Measurements from ENCODE around the gene ISCA2. TPM values are rescaled to one million over a fixed set of nuclear protein-coding genes. Genes with fewer than 3 reads are reported as not detected.
"Not testable (repeated sequence)": the region's sequence is repeated elsewhere in the genome, so short reads cannot be mapped to it uniquely, and the experiment has no call there.

ISCA2 gene, protein sequence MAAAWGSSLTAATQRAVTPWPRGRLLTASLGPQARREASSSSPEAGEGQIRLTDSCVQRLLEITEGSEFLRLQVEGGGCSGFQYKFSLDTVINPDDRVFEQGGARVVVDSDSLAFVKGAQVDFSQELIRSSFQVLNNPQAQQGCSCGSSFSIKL
- 10.7 and 11.1 TPM in 2 replicates for total RNA-seq

DNA sequence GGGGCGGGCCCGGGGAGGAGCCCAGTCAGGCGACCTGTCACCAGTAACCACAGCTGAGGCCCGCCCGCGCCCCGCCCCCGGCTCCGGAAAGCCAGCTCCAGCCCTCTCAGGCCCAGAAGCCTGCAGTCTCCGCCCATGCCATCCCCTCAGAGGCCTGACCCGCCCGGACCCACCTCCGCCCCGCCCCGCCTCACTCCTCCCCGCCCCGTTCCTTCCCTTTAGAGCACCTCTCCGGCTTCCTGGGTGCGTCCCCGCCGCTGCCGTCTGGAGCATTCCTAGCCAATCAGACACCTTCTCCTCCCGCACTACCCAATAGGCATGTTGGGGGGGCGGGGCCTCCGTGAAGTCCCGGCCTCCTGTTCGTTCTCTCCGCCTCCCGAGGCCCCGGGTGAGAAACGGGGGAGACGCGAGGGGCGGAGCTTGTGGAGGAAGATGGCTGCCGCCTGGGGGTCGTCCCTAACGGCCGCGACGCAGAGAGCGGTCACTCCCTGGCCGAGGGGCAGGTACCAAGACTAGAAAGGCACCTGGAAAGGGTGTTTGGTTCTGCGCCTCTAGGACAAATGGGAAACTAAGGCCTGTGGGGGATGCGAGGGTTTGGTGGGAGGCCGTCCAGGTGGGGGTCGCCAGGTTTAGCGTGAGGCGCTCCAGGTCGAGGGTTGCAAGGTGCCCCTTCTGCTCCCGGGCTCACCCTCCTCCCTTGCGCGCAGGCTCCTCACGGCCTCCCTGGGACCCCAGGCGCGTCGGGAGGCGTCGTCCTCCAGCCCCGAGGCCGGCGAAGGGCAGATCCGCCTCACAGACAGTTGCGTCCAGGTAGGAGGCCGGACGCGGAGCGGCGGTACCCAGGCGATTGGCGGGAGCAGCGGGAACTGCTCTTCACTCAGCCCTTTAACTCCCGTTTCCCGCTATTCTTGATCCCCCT, at the start of gene ISCA2:
Gene ISCA2, plus strand, starts transcription at position 423 of the 919 bp plus-strand sequence. Its CDS starts 10 bp downstream, at position 433.
- DNase-seq (ENCODE audit: extremely low read depth, low read depth, low spot score): peak; percentile 60

DNA sequence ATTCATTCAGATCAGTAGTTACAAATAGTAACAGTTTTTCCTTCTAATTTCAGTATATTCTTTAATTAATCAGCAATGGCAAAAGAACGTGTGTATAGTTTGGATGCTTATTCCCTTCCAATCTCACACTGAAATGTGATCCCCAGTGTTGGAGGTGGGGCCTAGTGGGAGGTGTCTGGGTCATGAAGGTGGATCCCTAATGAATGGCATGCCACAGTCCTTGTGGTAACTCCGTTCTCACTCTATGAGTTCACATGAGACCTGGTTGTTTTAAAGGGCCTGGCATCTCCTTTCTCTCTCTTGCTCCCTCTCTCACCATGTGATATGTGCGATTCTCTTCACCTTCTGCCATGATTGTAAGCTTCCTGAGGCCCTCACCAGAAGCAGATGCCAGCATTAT, 48.7 kb upstream of the ISCA2 start:
- no peak for DNase-seq (ENCODE audit: extremely low read depth, low read depth, low spot score)

DNA sequence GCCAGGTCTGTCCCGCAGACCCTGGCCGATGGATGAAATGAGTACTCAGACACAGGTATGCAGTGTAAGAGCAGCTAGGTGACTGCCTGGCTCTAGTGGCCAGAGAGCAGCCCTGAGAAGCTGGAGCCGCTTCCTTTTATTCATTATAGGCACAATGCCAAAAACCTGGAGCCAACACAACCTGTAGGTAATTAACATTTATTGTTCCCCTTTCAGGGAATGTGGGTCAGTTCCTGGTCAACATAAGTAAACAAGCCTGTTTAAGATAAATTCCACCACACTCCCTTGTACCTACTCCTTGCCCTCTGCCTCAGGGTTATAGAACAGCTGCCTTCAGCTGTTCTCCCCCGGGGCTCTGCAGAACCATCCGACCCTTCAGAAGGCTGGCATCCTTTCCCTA, 39.2 kb upstream of the ISCA2 start:
- DNase-seq (ENCODE audit: extremely low read depth, low read depth, low spot score): not testable (repeated sequence)

DNA sequence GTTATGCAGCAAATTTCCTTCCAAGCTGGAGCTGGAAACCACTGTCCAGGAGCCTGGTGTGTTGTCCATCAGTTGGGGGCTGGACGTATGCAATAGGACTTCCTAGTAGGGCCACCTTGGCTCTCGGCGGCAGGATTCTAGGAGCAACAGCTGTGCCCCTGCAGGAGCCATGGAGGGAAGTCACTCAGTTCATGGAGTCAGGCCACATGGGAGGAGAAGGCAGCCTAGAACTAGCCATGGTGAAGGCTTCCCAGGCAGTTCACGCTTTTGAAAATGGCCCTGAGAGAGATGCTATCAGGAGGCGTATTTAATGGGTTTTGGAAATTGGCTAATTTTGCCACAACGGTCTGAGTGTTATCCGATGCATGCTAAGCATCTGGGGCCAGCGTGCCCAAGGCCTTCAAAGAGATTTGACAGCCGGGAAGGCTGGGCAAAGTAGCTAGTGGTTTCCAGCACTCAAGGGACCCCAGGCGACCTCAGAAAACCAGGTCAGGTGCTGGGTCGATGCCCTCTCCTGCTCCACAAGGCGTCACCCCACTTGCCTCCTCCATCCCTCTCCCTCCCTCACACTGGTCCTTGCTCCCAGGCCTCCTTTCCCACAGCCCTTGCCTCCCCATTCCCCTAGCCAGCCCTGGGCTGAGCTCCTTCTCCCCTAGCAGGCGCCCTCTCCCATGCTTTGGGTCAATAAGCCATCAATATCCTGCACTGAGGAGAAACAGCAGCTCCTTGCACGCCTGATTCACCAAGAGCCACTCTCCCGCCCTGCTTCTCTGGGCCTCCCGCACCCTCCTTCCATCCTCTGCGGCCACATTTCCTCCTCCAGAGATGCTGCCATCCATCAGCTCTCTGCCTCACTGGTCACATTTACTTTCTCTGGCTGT, 36.6 kb upstream of the ISCA2 start:
- no peak for DNase-seq (ENCODE audit: extremely low read depth, low read depth, low spot score)

DNA sequence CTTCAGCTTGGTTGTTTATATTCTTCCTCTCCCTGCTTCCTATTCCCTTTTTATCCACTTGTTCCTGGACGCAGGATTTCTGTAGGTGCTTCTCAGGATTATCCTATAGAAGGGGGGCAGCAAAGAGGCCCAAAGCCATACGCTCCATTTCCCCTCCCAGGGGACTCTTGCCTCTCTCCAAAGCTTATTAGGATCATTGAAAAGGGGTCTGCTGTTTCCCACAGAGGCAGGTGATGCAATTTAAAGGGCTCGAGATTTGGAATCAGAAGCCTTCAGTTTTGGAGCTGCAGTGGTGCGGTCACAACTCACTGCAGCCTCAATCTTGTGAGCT, 36.0 kb upstream of the ISCA2 start:
- no peak for DNase-seq (ENCODE audit: extremely low read depth, low read depth, low spot score)

DNA sequence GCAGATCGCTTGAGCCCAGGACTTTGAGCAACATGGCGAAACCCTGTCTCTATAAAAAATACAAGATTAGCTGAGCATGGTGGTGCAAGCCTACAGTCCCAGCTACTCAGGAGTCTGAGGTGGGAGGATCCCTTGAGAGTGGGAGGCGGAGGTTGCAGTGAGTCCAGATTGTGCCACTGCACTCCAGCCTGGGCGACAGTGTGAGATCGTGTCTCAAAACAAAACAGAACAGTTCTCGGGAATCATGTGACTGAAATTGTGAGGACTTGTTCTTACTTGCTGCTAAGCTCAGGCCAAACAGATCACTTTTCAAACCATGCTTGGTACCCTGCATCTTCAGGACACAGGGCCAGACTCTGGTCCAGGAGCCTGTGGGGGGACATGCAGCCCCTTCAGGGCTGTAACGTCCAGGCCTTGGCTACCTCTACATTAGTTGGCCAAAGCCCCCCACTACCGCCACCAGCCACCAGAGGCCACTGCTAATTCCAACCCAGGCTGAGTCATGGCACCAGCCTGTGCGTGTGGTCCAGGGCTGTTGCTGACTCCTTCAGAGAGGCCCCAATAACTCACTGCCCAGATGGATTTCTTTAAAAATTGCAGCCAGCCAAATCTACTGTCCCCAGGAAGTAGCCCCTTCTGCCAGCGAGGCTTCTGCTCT, 34.1 kb upstream of the ISCA2 start:
- no peak for DNase-seq (ENCODE audit: extremely low read depth, low read depth, low spot score)

DNA sequence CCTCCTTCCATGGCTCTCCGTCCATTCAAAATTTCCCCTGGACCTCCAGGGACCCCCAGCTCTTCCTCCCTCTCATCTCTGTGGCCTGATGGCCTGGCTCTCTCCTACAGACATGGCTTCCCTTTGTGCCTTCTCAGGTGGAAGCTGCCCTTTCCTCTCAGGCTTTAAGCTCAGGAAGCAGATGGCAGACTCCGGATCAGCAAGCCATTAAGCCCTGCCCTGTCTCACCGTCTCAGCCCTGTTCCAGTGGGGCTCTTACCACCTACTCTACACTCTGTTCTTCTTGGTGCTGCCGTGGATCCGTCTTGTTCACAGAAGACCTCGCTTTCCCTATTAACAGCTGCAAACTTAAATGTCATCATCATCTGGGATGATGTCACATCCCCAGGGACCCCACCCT, 33.6 kb upstream of the ISCA2 start:
- no peak for DNase-seq (ENCODE audit: extremely low read depth, low read depth, low spot score)

DNA sequence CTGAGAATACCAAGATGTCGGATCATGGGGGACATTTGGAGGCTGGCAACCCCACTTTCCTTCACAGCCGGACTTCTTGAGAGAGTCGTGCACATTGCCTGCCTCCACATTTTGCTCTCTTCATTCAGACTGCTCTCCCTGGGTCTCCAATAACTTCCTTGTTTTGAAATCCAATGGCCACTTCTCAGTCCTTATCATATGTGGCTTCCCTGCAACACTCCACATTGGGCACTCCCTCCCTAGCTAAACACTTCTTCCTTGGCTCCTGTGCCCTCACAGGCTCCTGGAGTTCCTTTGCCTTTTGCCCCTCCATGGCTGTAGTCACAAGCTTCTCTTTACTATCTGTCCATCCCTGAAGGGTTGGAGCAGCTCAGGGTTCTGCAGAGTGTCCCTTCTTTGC, 30.6 kb upstream of the ISCA2 start:
- no peak for DNase-seq (ENCODE audit: extremely low read depth, low read depth, low spot score)

DNA sequence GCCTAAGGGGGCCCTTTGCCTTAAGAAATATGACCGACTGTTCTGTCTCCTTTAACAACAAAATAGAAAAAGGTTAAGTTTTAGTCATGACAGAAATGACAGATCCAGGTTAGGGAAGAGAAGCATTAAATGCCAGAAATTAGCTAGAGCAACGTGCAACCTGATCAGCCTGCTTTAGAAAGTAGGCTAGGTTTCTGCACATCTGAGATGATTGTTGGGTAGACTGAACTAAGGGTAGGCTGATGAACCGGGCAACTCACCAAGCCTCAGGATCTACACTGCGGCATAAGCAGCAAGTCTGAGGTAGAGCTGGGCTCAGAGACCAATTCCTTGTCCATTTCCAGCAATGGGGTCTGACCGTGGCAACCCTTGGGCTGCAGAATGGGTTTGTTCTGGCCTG, 29.9 kb upstream of the ISCA2 start:
- no peak for DNase-seq (ENCODE audit: extremely low read depth, low read depth, low spot score)

DNA sequence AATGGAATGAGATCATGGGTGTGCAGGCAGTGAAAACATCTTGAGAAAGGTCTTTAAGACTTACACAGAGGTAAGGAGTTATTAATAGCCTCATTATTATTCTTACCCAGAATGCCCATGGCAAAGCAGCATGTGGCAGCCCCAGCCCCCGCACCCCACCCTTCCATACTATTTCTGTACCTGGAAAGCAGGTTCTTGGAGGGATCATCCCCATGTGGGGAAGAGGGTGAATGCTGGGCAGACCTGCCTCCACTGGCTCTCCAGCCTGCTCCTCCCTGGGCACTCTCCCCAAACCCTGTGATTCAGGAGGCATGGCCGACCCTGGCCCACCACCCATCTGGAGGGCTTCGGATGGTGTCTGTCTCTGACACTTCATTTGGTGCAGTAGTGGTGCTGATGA, 28.8 kb upstream of the ISCA2 start:
- no peak for DNase-seq (ENCODE audit: extremely low read depth, low read depth, low spot score)

DNA sequence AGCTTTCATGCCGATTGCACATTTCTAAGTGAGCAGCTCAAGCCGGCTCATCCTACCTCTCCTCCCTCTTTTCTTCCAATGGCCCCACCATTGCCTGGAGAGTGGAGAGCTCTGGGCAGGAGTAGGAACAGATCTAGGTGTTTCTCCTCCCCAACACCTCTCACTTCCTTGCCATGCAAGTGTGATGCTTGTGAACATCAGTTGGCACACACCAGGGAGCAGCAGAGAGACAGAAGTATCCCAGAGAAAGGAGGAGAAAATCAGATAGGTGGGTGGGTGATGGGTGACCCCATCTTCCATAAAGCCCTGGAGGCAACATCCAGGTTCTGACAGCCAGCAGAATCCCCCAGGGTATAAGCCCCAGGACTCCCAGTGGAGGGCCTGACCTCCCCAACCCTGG, 28.2 kb upstream of the ISCA2 start:
- no peak for DNase-seq (ENCODE audit: extremely low read depth, low read depth, low spot score)

DNA sequence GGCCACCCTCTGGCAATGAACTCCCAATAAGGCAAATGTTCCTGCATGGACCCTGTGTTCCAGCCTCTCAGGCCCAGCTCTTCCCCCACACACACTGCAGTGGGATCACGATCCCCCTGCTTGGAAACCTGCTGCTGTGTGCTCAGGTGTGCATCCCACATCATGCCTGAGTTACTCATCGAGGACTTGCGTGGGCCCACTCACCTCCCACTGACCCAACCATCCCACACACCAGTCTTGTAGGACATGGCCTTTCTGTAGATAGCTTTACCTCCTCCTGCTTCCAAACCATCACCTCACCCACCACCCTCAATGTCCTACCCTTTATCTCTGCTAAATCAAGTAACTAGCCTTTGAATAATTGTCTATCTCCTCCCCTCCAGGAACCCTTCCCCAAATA, 25.1 kb upstream of the ISCA2 start:
- DNase-seq (ENCODE audit: extremely low read depth, low read depth, low spot score): no peak

DNA sequence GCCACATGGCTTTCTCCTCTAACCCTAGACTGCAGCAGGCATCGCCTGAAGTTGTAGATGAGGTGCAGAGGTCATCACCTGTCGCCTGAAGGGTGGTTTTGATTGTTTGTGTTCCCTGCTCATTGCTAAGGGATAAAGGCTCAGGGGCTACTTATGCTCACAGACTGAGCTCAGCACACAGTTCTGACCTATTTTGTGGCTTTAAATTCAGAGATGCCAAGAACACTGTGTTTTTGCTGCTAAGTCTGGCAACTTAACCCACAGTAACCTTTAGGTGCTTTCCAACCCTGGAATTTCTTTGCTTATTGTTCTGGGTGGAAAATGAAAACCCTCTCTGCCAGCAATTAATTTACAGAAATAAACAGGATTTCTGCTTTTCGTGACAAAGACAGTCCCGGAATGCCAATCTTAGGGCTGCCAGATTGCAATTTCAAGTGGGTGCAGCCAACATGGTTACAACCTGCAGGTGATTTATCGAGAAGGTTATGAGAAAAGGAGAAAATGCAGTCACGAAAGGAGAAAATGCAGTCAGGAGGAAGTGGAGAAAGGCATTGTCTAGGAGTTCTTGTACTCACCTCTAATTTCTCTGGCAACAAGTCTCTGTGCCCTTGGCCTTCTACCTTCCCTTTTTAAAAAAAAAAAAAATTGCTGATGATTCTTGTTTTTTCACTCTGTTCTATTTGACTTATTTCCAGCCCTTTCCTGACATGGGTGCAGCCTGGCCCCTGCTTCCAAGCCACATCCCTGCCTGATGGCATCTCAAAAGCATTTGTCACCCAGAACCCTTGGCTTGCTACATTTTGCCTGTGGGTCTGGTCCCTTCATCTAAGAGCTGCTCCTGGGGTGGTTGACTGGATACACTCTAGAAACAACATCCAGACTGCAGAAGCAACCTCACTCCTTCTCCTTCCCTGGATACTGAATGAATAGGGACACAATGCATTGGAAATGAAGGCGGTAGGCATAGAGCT, 23.7 kb upstream of the ISCA2 start:
- DNase-seq (ENCODE audit: extremely low read depth, low read depth, low spot score): no peak

DNA sequence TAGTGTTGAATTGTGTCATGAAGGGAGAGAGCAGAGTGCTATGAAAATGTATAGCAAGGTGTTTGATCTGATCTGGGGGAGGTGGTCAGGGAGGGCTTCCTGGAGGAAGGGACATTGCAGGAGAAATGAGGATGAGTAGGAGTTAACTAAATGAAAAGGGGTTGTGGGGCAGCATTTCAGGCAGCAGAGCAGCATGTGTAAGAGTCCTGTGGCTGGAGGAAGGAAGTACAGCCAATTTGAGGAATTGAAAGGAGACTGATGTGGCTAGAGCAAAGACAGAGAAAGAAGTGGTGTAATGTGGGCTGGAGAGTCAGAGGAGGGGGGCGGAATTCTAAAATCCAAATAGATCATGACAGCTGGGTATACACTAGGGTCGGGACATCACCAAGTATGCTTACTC, 21.0 kb upstream of the ISCA2 start:
- no peak for DNase-seq (ENCODE audit: extremely low read depth, low read depth, low spot score)

DNA sequence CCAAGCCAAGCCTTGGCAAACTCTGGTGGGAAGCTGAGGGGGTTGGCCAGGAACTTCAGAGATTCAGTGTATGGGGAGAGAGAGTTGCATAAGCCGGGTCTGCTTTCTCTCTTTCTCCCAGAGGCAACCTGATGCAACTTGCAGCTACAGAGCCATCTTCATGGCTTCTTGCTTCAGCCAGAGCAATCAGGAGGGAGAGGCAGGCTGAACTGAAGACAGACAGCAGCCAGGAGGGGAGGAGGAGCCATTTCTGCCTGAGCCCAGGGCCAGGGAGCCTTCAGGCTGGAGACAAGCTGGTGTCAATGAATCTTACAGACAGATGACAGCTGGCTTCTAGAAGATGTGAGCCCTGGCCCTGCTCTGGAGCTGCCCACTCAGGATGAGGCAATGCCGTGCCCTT, 19.2 kb upstream of the ISCA2 start:
- no peak for DNase-seq (ENCODE audit: extremely low read depth, low read depth, low spot score)

DNA sequence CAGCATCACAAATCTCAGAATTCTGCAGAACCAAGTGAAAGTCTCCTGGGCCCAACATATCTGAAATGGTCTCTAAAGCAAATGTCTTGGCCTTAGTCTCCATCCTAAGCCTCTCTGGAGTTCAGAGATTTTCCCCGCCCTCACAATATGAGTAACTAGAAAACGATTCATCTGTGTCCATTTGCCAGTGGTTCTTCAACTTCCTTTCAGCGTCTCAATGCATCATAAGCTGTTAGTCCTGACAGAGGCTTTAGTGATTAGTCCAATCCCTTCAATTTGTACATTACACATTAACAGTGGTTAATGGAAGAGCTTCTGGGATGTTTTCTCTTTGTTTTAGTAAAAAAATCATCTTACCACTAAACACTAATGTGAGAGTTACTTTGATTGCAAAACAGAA, 17.9 kb upstream of the ISCA2 start:
- no peak for DNase-seq (ENCODE audit: extremely low read depth, low read depth, low spot score)

DNA sequence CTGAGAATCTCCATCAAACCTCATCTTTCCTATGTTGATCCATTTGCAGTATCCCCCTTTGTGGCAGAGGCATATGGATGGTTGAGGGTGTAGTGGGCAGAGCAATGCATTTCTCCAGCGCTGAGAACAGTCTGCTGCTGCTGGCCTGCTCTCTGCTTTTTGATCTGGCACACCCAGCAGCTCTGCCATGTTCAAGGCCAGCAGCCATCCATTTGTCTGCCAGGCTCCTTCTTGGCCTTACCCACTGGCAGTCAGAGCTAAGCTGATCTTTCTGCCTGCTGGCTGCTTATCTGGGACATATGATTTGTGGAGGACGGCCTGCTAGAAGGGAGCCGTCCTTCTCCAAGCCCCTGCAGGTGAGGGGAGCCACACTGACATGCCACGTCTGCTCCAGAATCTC, 17.5 kb upstream of the ISCA2 start:
- no peak for DNase-seq (ENCODE audit: extremely low read depth, low read depth, low spot score)

DNA sequence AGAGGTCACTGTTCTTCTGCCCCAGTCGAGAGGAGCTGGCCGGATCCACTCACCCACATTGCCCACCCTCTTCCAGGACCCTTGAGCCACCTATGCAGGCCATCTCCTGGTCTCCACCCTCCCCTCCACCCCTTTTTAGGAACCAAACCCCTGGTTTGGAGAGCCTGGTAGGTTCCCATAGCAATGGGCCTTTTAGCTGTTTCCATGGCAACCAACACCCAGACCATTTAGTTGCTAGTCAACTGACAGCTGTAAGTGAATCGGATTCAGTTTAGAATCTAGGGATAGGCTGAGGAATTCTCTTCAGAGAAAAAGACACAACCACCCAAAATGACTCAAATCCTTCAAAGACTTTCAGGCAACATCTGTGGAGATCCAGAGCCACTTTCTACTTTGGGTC, 17.0 kb upstream of the ISCA2 start:
- no peak for DNase-seq (ENCODE audit: extremely low read depth, low read depth, low spot score)

DNA sequence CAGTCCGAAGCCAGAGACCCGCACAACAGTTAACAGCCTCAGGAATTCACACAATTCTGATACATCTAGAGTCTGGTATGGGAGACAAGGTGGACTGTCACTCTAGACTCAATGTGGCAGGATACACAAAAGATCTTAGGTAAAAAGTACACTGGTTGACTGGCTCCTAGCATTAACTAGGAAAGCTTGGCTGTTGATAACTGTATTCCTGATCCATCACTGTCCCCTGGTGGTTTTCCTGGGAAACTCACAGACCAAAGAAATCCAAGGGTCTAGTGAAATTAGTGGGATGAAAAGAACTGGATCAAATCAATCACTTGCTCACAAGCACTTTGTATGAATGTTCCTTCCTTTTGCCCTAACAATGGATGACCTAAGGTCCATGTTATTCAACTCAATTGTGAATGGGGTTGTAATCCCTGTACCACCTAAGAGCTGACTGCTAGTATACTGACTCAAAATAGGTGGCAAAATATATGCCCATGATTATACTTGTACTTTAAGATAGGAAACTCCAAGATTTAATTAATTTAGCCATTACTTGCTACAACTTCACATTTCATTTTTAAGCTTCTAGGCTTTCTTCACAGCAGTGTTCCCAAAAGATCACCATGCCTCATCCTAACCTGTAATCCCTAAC, 14.4 kb upstream of the ISCA2 start:
- DNase-seq (ENCODE audit: extremely low read depth, low read depth, low spot score): peak; percentile 48
